ENCODE measurements around the gene MACROD2.

Gene MACROD2

DNA sequence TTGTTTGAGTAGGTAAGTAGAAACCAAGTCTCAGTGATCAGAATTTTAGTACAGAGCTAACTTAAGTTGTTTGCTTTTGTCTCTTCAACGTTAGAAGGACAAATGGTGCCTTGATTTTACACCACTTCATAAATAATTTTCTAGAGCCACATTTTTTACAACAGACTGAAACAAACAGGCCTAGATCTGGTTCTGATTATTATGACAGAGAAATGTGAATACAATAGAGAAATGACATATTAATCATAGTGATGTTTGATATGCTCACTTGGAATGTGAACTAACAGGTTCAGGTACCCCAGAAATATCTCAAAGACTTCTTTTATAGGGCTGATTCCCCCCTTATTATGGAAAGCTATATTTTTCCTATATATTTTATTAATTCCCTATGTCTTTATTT lies 1817.4 kb downstream of the MACROD2 start:
- no peak for DNase-seq

- no peak for DNase-seq
Measured at GRCh38 chr20:15814360-15814759, 1819.0 kb downstream of the MACROD2 start.

DNA sequence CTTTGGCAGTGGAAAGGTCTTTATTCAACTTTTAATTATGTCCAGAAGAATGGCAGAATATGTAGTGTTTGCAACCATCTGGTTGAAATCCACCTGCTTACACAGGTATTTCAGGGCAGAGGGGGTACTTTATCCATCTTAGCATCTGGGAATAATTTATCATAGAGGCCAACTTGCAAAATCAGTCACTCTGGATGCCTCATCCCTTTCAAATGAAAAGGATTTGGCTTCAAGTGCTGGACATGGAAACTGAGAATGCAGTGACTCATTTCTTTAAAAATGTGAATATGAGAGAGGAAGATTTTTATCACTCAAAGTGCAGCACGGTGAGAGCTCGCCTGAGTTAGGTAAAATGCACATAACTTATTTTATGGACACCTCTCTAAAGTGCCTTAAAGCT lies 1819.6 kb downstream of the MACROD2 start:
- DNase-seq = no peak

GRCh38 chr20:15817351-15817750 lies 1822.0 kb downstream of the MACROD2 start:
- DNase-seq = no peak

DNA sequence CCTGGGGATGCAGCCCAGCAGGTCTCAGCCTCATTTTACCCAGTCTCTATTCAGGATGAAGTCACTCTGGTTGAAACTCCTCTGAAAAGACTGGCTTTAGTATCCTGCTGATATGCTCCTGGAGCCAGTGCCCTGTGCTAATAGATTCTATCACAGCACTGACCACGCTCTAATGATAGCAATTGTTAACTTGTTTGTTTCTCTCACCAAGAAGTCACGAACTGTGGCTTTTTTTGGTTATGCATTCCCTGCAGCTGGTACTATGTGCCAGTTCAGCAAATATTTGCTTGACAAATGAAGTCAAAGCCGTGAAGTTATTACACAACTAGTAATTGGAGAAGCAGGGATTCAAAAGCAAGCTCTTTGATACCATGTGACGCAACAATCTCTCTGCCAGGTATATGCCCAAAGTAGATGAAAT lies 1823.3 kb downstream of the MACROD2 start:
- DNase-seq = no peak

GRCh38 chr20:15823718-15824117 lies 1828.4 kb downstream of the MACROD2 start:
- DNase-seq = no peak

DNA sequence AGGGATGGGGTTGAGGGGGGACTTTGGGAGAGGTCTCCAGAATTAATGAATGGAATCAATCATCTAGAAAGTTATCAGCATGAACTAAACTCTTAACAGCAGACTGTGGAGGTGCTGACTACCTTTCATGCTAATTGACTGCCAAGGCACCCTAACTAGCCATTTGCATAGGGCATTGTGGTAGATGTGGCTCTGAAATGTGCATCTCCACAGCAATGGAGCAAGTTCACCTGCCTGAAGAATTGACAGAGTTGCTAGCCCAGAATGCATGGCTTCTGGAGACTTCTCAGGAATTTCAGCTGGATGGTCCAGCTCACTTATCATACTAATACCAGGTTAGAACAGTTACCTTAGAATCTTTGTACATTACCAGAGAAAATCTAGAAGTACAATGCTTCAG lies 1832.3 kb downstream of the MACROD2 start:
- no peak for DNase-seq

- no peak for DNase-seq
Measured at GRCh38 chr20:15831201-15831600, 1835.9 kb downstream of the MACROD2 start.

GRCh38 chr20:15832512-15832911 lies 1837.2 kb downstream of the MACROD2 start:
- DNase-seq = no peak

DNA sequence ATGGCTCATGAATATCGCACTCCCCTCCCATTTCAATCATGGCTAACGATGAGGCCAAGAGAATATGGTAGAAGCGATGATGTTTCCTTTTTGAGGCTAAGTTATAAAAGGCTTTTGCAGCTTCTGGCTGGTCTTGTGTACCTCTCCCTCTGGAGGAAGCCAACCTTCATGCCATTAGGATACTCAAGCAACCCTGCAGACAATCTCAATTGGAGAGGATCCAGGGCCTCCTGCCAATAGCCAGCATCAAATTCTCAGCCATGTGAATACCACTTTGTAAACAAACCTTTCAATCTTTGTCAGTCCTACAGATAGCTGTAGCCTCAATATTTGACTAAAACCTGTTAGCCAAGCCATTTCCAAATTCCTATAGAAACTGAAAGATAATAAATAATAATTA lies 1839.5 kb downstream of the MACROD2 start:
- no peak for DNase-seq

GRCh38 chr20:15835811-15836210 lies 1840.5 kb downstream of the MACROD2 start:
- DNase-seq = no peak

- no peak for DNase-seq
Measured at GRCh38 chr20:15836634-15837033, 1841.3 kb downstream of the MACROD2 start.

- DNase-seq = no peak
Measured at GRCh38 chr20:15837563-15837962, 1842.2 kb downstream of the MACROD2 start.

DNA sequence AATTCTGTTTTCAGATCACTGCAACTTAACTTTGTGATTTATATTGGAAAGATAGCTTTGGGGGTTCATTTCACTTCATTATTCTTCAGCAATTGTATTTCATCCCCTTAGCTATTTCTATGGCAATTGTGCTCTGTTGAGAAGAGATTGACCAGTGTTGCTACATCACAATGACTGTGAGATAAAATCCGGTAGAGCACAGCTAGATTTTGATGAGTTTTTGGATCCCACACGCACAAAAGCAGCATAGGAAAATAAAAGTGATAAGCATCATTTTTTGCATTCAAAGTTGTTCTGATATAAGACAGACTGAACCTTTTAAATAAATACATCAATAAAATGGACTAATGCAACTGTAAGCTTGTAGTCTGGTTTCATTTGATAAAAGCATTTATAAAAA lies 1843.2 kb downstream of the MACROD2 start:
- DNase-seq = no peak

- no peak for DNase-seq
Measured at GRCh38 chr20:15840636-15841301, 1845.5 kb downstream of the MACROD2 start.

GRCh38 chr20:15842872-15843271 lies 1847.6 kb downstream of the MACROD2 start:
- DNase-seq = no peak

GRCh38 chr20:15843777-15844176 lies 1848.5 kb downstream of the MACROD2 start:
- DNase-seq = no peak

DNA sequence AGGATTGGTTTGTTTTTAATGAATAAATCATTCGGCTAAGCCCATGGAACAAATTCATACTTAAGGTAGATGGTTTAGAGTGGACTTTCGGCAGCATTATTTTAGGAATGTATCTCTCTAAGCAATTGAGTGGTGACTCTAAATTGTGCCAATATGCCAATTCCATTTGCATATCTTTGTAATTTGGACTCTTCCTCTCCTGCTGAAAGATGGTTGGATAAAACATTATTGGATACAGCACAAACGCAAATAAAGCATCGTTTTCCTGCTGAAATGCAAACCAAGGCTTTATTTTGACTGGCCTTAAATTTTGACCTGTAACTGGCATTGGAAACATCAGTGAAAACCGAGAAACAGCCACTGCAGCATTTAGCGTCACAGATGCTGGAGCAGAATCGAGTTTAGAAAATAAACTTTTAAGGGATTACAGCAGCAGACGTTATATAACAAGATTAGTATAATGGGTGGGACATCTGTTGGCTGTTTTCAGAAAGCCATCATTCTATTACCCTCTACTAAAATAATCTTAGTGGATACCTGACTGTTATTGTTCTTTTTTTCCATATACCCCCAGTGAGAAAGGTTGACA lies 1852.0 kb downstream of the MACROD2 start:
- DNase-seq = no peak

GRCh38 chr20:15848126-15848525 lies 1852.8 kb downstream of the MACROD2 start:
- no peak for DNase-seq

GRCh38 chr20:15848995-15849610 lies 1853.8 kb downstream of the MACROD2 start:
- DNase-seq = no peak

GRCh38 chr20:15851576-15852215 lies 1856.4 kb downstream of the MACROD2 start:
- DNase-seq = no peak

GRCh38 chr20:15854911-15855310 lies 1859.6 kb downstream of the MACROD2 start:
- DNase-seq = no peak

DNA sequence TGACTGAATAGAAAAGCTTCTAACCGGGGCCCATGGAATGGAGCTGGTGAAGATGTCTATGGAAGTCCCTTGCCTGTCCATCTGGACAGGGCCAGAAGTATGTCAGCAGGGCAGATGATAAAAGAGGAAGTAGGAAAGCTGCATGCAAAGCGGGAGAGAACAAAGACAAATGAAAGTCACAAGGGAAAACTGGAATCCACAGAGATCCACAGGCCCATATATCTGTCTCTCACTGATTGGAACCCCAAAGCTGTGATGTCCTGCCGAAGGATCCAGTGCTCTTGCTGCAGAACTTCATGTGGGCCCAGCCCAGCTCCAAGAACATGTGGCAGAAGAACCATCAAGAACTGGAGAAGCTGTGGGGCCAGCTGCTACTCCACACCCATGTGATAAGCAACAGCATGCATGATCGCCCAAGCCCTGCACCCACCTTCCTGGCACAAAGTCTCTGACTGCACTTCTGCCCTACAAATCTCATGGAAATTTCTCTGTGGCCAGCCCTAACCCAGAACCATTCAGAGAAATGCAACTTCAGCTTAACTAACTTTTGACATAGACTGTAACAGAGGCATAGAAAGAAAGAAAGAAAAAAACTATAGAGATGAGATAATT lies 1862.0 kb downstream of the MACROD2 start:
- no peak for DNase-seq

GRCh38 chr20:15859061-15859460 lies 1863.7 kb downstream of the MACROD2 start:
- DNase-seq = no peak
